CD1c-positive myeloid dendritic cell (primary cell): ENCODE measurements around the gene PIK3R5.
"Not testable (repeated sequence)": the region's sequence is repeated elsewhere in the genome, so short reads cannot be mapped to it uniquely, and the experiment has no call there.

Experiments
- DNase-seq: peaks from one replicate; pipeline ENCODE4 v3.0.0-alpha.2; 2016; ENCODE audit errors: extremely low spot score

PIK3R5 gene

GRCh38 chr17:8986295-8986694 lies 20.8 kb upstream of the PIK3R5 start:
- peak; percentile 38 for DNase-seq

DNA sequence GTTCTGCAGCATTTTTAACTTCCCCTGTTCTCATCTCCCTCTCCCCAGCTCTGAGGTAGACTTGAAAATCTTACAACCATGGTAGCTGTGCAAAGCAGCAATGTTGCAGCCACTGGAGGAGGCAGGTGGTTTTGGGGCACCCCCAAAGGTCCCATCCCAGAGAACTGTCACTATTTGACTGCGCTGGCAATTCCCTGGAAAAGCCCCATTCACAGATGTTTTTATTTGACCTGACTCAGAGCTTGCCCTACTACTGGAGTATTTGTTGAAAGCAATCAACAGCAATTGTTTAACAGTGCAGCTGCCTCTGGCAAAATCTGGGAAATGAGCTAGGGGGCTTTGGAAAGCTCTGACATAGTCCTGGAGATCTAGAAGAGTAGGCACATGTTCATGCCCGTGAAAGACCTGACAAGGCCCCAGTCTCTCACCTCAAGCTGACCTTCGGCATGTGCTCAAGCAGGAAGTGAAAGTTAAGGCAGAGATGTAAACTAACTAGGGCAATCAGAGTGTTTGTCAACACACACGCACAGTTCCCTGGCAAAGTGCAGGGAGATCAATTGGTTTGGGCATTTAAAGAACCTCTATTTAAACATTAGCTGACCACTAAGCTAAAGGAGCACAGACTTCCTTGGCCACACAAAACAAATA lies 19.7 kb upstream of the PIK3R5 start:
- DNase-seq: peak; percentile 82

- DNase-seq: not testable (repeated sequence)
Measured at GRCh38 chr17:8984225-8984624, 18.7 kb upstream of the PIK3R5 start.

- no peak for DNase-seq
Measured at GRCh38 chr17:8981443-8981842, 15.9 kb upstream of the PIK3R5 start.

- no peak for DNase-seq
Measured at GRCh38 chr17:8979715-8980114, 14.2 kb upstream of the PIK3R5 start.

- DNase-seq: no peak
Measured at GRCh38 chr17:8976638-8977037, 11.1 kb upstream of the PIK3R5 start.

DNA sequence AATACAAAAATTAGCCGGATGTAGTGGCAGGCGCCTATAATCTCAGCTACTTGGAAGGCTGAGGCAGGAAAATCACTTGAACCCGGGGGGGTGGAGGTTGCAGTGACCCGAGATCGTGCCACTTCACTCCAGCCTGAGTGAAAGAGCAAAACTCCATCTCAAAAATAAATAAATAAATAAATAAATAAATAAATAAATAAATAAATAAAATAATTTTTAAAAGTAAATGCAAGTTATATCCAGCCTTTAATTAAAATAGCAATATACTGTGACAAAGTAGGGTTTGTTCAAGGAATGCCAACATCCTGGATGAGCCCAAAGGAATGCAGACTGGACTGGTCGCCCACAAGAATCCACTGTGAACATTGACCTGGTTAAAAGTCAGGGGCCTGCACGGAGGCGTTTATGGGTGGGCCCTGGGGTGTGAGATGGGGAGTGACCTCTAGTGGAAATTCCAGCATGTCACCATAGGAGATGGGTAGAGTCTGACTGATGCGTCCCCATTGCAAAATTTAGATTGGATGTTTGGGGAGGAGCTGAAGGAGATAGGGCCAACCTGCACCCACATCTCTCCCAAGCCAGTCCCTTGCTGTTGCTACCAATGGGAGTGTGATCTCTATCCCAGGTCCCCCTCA lies 9.7 kb upstream of the PIK3R5 start:
- DNase-seq: no peak

GRCh38 chr17:8969901-8970300 lies 4.4 kb upstream of the PIK3R5 start:
- no peak for DNase-seq

- DNase-seq: no peak
Measured at GRCh38 chr17:8968503-8968902, 3.0 kb upstream of the PIK3R5 start.

- DNase-seq: peak; percentile 27
Measured at GRCh38 chr17:8967861-8968260, 2.4 kb upstream of the PIK3R5 start.

DNA sequence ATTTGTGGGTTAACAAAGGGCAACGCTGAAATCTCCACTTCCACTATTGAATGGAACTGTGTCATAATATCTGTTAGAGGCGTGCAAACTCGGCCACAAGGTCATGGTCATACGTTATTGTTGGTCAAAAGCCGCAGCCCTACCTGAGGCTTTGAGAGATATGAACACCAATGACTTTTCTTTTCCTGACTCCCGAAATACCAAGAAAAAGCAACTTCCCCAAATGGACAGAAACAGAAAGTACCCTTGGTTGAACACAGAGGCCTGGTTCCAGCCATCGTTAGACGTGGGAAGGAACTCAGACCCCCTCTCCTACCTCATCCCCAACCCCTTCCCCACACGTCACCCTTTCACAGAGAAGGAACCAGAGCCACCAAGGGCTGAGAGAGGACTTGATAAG lies 1.4 kb upstream of the PIK3R5 start:
- peak; percentile 89 for DNase-seq

GRCh38 chr17:8964801-8965393 lies 610 bp downstream of the PIK3R5 start:
- peak; percentile 77 for DNase-seq

GRCh38 chr17:8963647-8964258 lies 1.8 kb downstream of the PIK3R5 start:
- peak; percentile 35 for DNase-seq

DNA sequence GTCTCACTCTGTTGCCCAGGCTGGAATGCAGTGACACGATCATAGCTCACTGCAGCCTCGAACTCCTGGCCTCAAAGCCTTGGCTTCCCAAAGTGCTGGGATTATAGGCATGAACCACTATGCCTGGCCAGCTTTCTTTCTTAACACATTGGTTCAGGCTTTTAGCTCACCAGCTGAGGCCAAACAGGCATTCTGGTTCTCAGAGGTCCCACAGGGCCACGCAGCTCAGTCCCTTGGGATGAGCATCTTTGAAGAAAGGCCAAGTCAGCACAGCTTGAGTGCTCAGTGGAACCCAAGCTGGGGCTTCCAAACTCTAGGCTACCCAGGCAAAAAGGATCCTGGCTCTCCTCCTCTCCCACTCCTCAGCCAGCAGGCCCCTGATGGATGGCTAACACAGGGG lies 2.5 kb downstream of the PIK3R5 start:
- no peak for DNase-seq

GRCh38 chr17:8961829-8962228 lies 3.7 kb downstream of the PIK3R5 start:
- no peak for DNase-seq

DNA sequence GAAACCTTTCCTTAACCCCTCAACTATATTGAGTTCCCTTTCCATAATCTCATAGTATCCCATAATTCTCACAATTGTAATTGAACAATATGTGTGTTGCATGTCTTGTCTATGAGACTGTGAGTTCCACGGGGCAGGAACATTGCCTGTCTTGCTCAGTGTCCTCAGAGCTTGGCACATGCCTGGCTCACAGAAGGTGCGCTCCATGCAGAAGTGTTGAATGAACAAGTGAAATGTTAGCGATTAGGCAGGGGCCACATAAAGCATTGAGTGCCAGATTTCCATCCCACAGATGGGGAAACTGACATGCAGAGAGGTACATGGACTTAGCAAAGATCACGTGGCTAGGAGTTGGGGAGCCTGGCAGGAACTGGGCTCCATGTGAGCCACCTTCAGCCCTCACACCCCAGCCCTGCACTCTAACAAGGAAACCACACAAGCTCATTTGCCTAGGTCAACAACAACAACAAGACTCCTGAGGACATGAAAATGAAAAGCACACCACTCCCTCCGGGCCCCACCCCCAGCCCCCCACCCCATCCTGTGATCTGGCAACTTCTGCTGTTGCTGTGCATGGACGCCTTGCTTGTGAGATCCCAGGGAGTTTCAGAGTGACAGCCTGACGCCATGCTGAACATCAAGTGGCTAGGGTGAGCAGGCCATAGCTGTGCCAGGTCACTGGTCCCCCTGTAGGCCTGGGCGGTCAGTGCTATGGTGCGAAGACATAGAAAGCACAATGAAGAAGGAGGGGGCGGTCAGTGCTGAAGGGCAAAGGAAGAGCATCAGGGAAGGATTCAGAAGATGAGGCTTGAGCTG lies 5.0 kb downstream of the PIK3R5 start:
- no peak for DNase-seq

GRCh38 chr17:8959312-8959918 lies 6.1 kb downstream of the PIK3R5 start:
- no peak for DNase-seq

DNA sequence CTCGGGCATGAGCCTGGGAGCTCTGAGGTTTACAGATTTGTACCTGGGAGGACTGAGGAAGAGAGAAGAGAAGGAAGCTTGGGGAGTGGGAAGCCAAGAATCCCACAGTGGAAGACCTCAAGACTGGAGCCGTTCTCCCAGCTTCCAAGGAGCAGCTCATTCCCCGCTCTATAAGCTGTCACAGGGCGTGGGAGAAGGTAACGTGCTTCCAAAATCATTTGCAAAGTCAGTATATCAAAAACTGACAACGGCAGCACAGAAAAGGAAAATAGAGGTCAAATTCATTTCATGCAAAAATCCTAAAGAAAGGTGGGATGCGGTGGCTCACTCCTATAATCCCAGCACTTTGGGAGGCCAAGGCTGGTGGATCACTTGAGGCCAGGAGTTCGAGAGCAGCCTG lies 7.8 kb downstream of the PIK3R5 start:
- DNase-seq: no peak

DNA sequence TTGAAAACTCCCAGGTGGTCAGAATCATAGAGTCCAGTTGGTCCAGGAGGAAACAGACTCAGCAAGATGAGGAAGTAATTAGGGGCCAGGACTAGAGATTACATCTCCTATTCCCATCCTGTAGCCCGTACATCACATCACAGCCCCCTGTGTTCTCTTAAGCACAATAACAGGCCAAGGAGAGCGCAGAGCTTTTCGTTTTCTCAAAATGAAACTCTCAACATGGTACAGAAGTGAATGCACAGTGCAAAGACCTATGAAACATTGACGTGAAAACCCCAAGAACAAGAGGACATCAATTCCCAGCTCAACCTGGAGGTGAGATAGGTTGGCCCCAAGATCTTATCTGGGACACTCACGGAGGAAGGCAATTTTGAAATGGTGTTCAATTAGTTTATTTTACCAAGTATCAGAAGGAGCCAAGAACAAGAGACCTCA lies 9.0 kb downstream of the PIK3R5 start:
- DNase-seq: no peak

DNA sequence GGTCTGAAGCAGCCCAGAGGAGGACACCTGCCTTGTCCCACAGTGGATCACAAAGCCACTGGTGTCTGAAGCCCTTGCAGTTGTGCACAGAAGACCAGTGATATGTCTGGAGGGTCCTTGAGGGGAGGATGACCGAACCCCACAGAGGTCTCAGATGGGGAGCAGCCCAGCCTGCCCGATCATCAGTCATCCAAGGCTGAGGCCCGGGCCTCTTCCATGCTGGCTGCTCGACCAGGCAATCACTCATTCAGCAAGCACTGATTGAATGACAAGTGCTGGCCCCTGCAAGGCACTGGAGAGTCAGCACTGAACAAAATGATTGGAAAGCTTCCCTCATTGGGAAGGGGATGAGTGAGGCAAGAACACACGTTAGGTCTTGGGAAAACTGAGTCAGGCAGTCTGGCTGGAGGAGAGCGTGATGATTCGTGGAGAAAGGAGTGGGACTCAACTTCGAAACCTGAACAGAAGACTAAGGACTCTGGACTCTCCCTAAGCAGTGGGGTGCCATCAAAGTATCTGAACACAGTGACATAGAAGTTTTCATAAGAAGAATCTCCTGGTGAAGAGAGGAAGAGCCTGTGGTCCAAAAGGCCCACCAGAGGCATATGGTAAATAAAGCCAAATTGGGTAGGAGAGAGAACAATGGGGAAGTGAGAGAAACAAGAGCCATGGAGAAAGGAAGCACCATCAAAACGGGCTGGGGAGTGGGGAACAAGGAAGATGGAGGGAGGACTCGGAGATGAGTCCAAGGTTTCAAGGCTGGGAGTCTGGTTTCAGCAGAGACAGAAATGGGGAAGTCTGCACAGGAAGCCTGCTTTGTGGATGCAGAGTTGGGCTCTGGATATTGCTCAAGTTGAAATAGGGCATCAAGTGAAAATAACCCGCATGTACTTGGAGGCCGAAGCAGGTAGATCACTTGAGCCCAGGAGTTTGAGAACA lies 10.2 kb downstream of the PIK3R5 start:
- DNase-seq: peak; percentile 91
